ENCODE data around the gene TMEM150A.

- TF ChIP-seq MAX (IDR thresholded peaks at IDR 0.05) (no peak), RAD21 (IDR thresholded peaks at IDR 0.05; ENCODE audit: low read depth) (no peak), EP300 (IDR thresholded peaks at IDR 0.05; ENCODE audit: borderline replicate concordance) (no peak), REST (IDR thresholded peaks at IDR 0.05; ENCODE audit: low read depth) (no peak), NFIC (IDR thresholded peaks at IDR 0.05) (no peak), EGR1 (IDR thresholded peaks at IDR 0.05) (no peak), CEBPB (IDR thresholded peaks at IDR 0.05) (no peak), TAF1 (IDR thresholded peaks at IDR 0.05; ENCODE audit: low read depth) (no peak)
Observed at GRCh38 chr2:85596486-85597143, 5.9 kb downstream of the TMEM150A start.
